Sigmoid colon (tissue), 3 donors: ENCODE data around the gene RRBP1.

Experiments used
- CTCF ChIP-seq, 4 experiments: fragments of 450-650 bp in 3 of 4; fragments of 200-600 bp in 1 of 4; IDR thresholded peaks; one replicate each; pipeline ENCODE4 v1.5.1; 2016 to 2019; ENCODE audit warnings: antibody characterized with exemption in 4 of 4, mild to moderate bottlenecking in 3 of 4, moderate library complexity in 2 of 4
- POLR2A ChIP-seq, 2 donors: fragments of 450-650 bp; IDR thresholded peaks; one replicate each; pipeline ENCODE4 v1.6.1; 2016; ENCODE audit warnings: antibody characterized with exemption in 2 of 2, mild to moderate bottlenecking in 2 of 2, moderate library complexity in 2 of 2

- TF ChIP-seq CTCF (IDR thresholded peaks at IDR 0.05): no peak
- no peak for TF ChIP-seq POLR2A (IDR thresholded peaks at IDR 0.05)
Observed at GRCh38 chr20:17641993-17642392, 40.0 kb downstream of the RRBP1 start.
